ENCODE data around the gene CCND1. TPM values are rescaled to one million over a fixed set of nuclear protein-coding genes. Genes with fewer than 3 reads are reported as not detected.

Gene CCND1
- total RNA-seq, 1 experiment from 2014 or later, result 346 TPM

DNA sequence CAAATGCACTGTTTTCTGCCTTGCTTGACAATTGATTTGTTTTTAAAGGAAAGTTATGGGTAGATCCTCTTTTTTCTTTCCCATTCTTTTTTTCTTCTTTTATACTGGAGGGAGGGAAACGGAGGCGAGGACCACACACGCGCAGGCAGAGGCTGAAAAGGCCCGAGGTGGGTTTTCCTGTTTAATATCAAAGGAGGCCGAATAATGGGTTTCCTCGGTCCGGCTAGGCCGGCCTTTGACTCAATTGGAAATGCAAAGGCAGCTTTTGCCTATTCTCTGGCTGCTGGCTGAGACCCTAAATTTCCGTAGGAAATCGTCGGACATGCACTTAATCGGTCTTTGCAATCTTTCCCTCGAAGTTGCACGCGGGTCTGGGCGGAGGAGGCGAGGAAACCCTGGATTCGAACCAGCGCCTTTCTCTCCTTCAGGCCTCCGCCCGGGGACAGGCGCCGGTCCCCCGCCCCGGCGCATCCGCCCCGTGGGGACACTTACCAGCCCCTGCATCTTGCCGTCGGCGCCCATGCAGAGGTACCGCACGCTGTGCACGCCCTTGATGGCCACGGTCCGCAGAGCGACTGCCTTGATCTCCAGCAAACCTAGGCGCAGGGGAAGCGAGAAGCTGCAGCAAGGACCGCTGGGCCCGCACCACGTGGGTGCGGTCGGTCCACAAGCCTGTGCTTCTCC is 62.0 kb downstream of the CCND1 start:
- intact Hi-C loops (cut with micrococcal nuclease; ENCODE audit: unreplicated experiment), result loop anchor here (5.0 kb wide), 2 partner anchors 209 to 489 kb away; no protein-coding TSS in a partner anchor
- H2AFZ ChIP-seq, result no peak overlapping the region
- H3K4me1 ChIP-seq (replicated peaks; ENCODE audit: insufficient read depth), result peaks cover 26% of the 10 kb centered on the region
- H4K20me1 ChIP-seq (ENCODE audit: insufficient read depth), result no peaks in the 10 kb centered on the region
- H3K36me3 ChIP-seq (ENCODE audit: low read depth), result no peaks in the 10 kb centered on the region
- ChIA-PET POLR2A (ENCODE audit: unreplicated experiment) (no interaction called here), CTCF (no interaction called here)
- no peak overlapping the region for H3K4me2 ChIP-seq
- no peaks in the 10 kb centered on the region for H3K9me3 ChIP-seq (ENCODE audit: insufficient read depth, low read depth)
- no peak overlapping the region for H3K27ac ChIP-seq
- no peaks in the 10 kb centered on the region for H3K27me3 ChIP-seq (ENCODE audit: insufficient read depth, low read depth)
- no peaks in the 10 kb centered on the region for H3K79me2 ChIP-seq (ENCODE audit: low read depth)
- no peak overlapping the region for H3K4me3 ChIP-seq
- BruUV-seq (replicated peaks), result TSS peak; percentile 69
- no peak for DNase-seq
- TF ChIP-seq, protein P1, sequence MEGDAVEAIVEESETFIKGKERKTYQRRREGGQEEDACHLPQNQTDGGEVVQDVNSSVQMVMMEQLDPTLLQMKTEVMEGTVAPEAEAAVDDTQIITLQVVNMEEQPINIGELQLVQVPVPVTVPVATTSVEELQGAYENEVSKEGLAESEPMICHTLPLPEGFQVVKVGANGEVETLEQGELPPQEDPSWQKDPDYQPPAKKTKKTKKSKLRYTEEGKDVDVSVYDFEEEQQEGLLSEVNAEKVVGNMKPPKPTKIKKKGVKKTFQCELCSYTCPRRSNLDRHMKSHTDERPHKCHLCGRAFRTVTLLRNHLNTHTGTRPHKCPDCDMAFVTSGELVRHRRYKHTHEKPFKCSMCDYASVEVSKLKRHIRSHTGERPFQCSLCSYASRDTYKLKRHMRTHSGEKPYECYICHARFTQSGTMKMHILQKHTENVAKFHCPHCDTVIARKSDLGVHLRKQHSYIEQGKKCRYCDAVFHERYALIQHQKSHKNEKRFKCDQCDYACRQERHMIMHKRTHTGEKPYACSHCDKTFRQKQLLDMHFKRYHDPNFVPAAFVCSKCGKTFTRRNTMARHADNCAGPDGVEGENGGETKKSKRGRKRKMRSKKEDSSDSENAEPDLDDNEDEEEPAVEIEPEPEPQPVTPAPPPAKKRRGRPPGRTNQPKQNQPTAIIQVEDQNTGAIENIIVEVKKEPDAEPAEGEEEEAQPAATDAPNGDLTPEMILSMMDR (conservative IDR thresholded peaks at IDR 0.05), result no peak
- no peak for TF ChIP-seq EZH2 (IDR thresholded peaks at IDR 0.05; ENCODE audit: low read depth)
- H3K9me2 ChIP-seq (ENCODE audit: insufficient read depth), result no peaks in the 10 kb centered on the region
- peaks cover 22% of the 10 kb centered on the region for H3F3A ChIP-seq (ENCODE audit: insufficient read depth, low read depth)

DNA sequence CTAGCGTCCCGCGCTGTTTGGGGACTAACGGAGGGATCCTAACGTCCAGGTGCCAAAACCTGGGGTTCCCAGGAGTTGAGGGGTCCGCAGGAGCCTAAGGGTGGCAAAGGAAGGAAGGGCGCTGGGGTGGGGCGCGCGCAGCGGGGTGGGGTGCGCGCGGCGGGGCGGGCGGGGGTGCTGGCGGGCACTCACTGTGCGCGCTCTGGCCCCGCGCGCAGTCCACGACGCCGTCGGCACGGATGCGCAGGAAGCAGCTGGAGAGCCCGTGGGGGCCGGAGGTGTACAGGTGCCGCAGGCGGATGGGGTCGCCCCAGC is 62.5 kb downstream of the CCND1 start:
- peaks cover 26% of the 10 kb centered on the region for H3K4me1 ChIP-seq (replicated peaks; ENCODE audit: insufficient read depth)
- ChIA-PET POLR2A (ENCODE audit: unreplicated experiment) (no interaction called here), CTCF (no interaction called here)
- no peaks in the 10 kb centered on the region for H3K79me2 ChIP-seq (ENCODE audit: low read depth)
- H3K27ac ChIP-seq, result no peak overlapping the region
- no peak overlapping the region for H2AFZ ChIP-seq
- no peaks in the 10 kb centered on the region for H4K20me1 ChIP-seq (ENCODE audit: insufficient read depth)
- H3K9me2 ChIP-seq (ENCODE audit: insufficient read depth), result no peaks in the 10 kb centered on the region
- intact Hi-C loops (cut with micrococcal nuclease; ENCODE audit: unreplicated experiment), result loop anchor here (5.0 kb wide), 2 partner anchors 209 to 489 kb away; no protein-coding TSS in a partner anchor
- no peak overlapping the region; the same call in 1 of the 2 replicates for H3K4me3 ChIP-seq
- no peak overlapping the region; the same call in 1 of the 2 replicates for H3K4me2 ChIP-seq
- H3K36me3 ChIP-seq (ENCODE audit: low read depth), result no peaks in the 10 kb centered on the region
- TF ChIP-seq, protein P1 (conservative IDR thresholded peaks at IDR 0.05), result no peak
- TF ChIP-seq EZH2 (IDR thresholded peaks at IDR 0.05; ENCODE audit: low read depth), result no peak
- BruUV-seq (replicated peaks), result no TSS peak
- no peak for DNase-seq
- peaks cover 25% of the 10 kb centered on the region for H3F3A ChIP-seq (ENCODE audit: insufficient read depth, low read depth)
- H3K9me3 ChIP-seq (ENCODE audit: insufficient read depth, low read depth), result no peaks in the 10 kb centered on the region
- H3K27me3 ChIP-seq (ENCODE audit: insufficient read depth, low read depth), result no peaks in the 10 kb centered on the region

Other genes with a start within 250 kb of the CCND1 start
- gene LINC01488, start 159.5 kb upstream of the CCND1 start, total RNA-seq (2021), result not detected in 2 replicates
- 41.1 and 50.3 TPM in 2 replicates for gene LTO1, start 34.2 kb downstream of the CCND1 start, total RNA-seq (2021)
- gene FGF19, start 62.9 kb downstream of the CCND1 start, total RNA-seq (2021), result 2.0 and 3.4 TPM in 2 replicates
- gene FGF4, start 134.2 kb downstream of the CCND1 start, total RNA-seq (2021), result not detected in 2 replicates
- gene FGF3, start 178.3 kb downstream of the CCND1 start, total RNA-seq (2021), result not detected in 2 replicates

Measured in PC-9 (cell line).